ENCODE results near the gene C2CD4D. TPM values are rescaled to one million over a fixed set of nuclear protein-coding genes. Genes with fewer than 3 reads are reported as not detected.

The C2CD4D gene
- total RNA-seq, 2 donors from 2014 or later: 0.44 to 0.82 TPM

DNA sequence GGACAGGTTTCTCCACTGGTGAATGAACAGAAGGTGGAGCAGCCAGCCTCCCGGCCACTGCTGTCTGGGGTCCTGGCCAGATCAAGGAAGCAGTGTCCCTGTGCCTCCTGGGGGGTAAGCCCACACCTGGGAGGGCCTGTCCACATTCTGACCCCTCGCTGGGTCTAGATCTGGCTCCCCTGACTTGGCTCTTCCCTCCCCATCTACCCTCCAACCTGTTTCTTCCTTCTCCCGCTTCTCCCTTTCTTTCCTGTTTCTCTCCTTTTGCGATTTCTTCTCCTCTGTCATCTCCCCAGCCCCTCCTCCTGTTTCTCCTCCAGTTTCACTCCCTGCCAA is 8.4 kb downstream of the C2CD4D start:
- H3K4me1 ChIP-seq (ENCODE audit: control insufficient read depth, insufficient read depth, low read length): no peaks in the 10 kb centered on the region
- Mint-ChIP-seq H3K27me3 (ENCODE audit: insufficient read depth) (no peaks in the 10 kb centered on the region), H3K9me3 (no peaks in the 10 kb centered on the region), H3K27ac (no peak overlapping the region), H3K36me3 (ENCODE audit: low read depth) (no peaks in the 10 kb centered on the region), H3K4me3 (no peak overlapping the region), H3K4me1 (peaks cover 20% of the 10 kb centered on the region)
- 90 to 96% methylated on average over 4 of the region's 4 CpGs for WGBS, 2 experiments (ENCODE audit: insufficient coverage in 1 of 2, insufficient read length in 1 of 2)
- no peaks in the 10 kb centered on the region for H3K9me3 ChIP-seq (ENCODE audit: control insufficient read depth, low read length)
- no peak overlapping the region for H3K4me3 ChIP-seq (ENCODE audit: low read length)
- H3K27ac ChIP-seq (ENCODE audit: low read depth, low read length): no peak overlapping the region
- H3K9ac ChIP-seq (ENCODE audit: extremely low read depth, low read length, poor library complexity, severe bottlenecking): no peak overlapping the region
- TF ChIP-seq, protein P1, sequence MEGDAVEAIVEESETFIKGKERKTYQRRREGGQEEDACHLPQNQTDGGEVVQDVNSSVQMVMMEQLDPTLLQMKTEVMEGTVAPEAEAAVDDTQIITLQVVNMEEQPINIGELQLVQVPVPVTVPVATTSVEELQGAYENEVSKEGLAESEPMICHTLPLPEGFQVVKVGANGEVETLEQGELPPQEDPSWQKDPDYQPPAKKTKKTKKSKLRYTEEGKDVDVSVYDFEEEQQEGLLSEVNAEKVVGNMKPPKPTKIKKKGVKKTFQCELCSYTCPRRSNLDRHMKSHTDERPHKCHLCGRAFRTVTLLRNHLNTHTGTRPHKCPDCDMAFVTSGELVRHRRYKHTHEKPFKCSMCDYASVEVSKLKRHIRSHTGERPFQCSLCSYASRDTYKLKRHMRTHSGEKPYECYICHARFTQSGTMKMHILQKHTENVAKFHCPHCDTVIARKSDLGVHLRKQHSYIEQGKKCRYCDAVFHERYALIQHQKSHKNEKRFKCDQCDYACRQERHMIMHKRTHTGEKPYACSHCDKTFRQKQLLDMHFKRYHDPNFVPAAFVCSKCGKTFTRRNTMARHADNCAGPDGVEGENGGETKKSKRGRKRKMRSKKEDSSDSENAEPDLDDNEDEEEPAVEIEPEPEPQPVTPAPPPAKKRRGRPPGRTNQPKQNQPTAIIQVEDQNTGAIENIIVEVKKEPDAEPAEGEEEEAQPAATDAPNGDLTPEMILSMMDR (conservative IDR thresholded peaks at IDR 0.05): no peak
- no peaks in the 10 kb centered on the region for H3K27me3 ChIP-seq (ENCODE audit: control insufficient read depth, insufficient read depth, low read length, poor library complexity, severe bottlenecking)
- no peak for DNase-seq
- H3K36me3 ChIP-seq (ENCODE audit: control insufficient read depth, insufficient read depth, low read length): no peaks in the 10 kb centered on the region

DNA sequence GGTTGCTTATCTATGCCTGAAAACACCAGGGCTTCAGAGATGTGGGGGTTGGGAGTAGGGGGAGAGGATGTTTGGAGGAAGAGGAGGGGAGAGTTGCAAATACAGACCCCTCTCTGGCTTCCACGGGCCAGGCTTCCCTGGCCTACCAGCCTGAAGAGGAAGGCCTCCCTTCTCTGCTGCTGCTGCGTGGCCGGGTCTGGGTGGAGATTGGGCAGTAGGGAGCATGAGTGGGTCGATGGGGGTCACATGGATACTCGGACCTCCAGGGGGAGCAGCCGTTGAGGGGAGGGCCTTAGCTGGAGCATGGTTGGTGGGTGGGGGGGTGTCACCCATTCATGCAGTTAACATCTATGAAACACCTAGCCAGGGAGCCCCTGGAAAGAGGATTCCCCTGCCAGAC is 9.6 kb downstream of the C2CD4D start:
- Mint-ChIP-seq H3K27ac (no peak overlapping the region), H3K9me3 (no peaks in the 10 kb centered on the region), H3K4me3 (no peak overlapping the region), H3K4me1 (peaks cover 20% of the 10 kb centered on the region), H3K27me3 (ENCODE audit: insufficient read depth) (no peaks in the 10 kb centered on the region), H3K36me3 (ENCODE audit: low read depth) (no peaks in the 10 kb centered on the region)
- no peak overlapping the region for H3K9ac ChIP-seq (ENCODE audit: extremely low read depth, low read length, poor library complexity, severe bottlenecking)
- 64% methylated on average over 6 of the region's 6 CpGs; no CpG with 5 or more reads in 1 of the 2 experiments for WGBS, 2 experiments (ENCODE audit: insufficient coverage in 1 of 2, insufficient read length in 1 of 2)
- H3K27me3 ChIP-seq (ENCODE audit: control insufficient read depth, insufficient read depth, low read length, poor library complexity, severe bottlenecking): no peaks in the 10 kb centered on the region
- H3K9me3 ChIP-seq (ENCODE audit: control insufficient read depth, low read length): no peaks in the 10 kb centered on the region
- H3K27ac ChIP-seq (ENCODE audit: low read depth, low read length): no peak overlapping the region
- no peaks in the 10 kb centered on the region for H3K36me3 ChIP-seq (ENCODE audit: control insufficient read depth, insufficient read depth, low read length)
- H3K4me3 ChIP-seq (ENCODE audit: low read length): no peak overlapping the region
- TF ChIP-seq, protein P1 (conservative IDR thresholded peaks at IDR 0.05): no peak
- no peak for DNase-seq
- H3K4me1 ChIP-seq (ENCODE audit: control insufficient read depth, insufficient read depth, low read length): no peaks in the 10 kb centered on the region

DNA sequence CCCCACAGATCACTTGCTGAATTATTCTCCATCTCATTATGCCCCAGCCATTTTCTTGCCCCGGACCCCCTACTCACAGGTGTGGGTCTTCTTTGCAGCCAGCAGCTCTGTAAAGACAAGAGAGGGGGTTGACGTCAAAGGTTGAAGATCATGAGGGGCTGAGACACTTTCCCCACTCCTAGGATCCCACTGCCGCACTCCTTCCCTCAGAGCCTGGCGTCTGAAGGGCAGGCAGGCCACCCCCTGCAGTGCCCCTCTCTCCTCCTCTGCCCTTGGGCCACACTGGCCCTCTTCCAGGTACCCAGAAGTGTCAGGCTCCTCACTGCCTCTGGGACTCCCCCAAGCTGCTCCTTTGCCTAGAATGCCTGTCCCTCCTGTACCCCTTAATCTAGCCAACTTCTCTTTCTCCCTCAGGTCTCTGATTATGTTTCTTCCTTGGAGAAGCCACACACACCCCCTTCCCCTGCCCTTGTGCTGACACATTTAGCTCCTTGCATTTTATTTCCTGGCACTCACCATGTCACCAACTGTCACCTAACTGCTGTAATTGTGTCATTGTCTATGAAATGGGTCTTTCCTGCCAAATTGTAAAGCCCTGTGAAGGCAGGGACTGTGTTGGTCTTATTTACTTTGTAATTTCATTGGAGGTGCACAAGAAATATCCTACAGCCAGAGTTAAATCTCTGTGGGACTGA is 10.1 kb downstream of the C2CD4D start:
- no peaks in the 10 kb centered on the region for H3K27me3 ChIP-seq (ENCODE audit: control insufficient read depth, insufficient read depth, low read length, poor library complexity, severe bottlenecking)
- no peaks in the 10 kb centered on the region for H3K9me3 ChIP-seq (ENCODE audit: control insufficient read depth, low read length)
- H3K27me3 Mint-ChIP-seq (ENCODE audit: insufficient read depth): no peaks in the 10 kb centered on the region
- no peaks in the 10 kb centered on the region for H3K36me3 ChIP-seq (ENCODE audit: control insufficient read depth, insufficient read depth, low read length)
- H3K4me3 ChIP-seq (ENCODE audit: low read length): no peak overlapping the region
- no peak for DNase-seq
- H3K27ac Mint-ChIP-seq: no peak overlapping the region
- peak overlapping the region; percentile 21 for H3K27ac ChIP-seq (ENCODE audit: low read depth, low read length)
- H3K36me3 Mint-ChIP-seq (ENCODE audit: low read depth): no peaks in the 10 kb centered on the region
- H3K4me1 ChIP-seq (ENCODE audit: control insufficient read depth, insufficient read depth, low read length): no peaks in the 10 kb centered on the region
- 50 to 92% methylated on average over 2 to 4 of the region's 4 CpGs for WGBS, 2 experiments (ENCODE audit: insufficient coverage in 1 of 2, insufficient read length in 1 of 2)
- no peak overlapping the region for H3K4me3 Mint-ChIP-seq
- H3K9ac ChIP-seq (ENCODE audit: extremely low read depth, low read length, poor library complexity, severe bottlenecking): no peak overlapping the region
- TF ChIP-seq, protein P1 (conservative IDR thresholded peaks at IDR 0.05): no peak
- peaks cover 20% of the 10 kb centered on the region for H3K4me1 Mint-ChIP-seq
- H3K9me3 Mint-ChIP-seq: no peaks in the 10 kb centered on the region
